Measurements from ENCODE around the gene SLC6A17.

DNA sequence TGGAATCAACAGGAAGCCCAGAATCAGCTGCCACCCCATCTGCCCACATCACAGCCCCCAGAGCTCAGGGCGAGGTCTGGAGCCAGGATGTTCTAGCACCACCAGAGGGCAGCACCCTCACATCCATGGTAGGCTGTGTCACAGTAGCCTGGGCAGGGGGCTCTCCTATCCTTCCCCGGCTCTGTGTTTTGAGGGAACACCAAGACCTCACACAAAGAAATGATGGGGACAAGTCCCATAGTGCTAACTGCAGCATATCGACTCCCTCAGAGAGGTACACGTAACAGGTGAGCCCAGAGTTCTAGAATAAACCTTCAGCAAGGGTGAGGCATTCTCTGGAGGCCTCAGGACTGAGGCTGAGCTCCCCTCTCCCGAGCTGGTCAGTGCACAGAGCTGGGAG is 57.5 kb downstream of the SLC6A17 start:
- TF ChIP-seq, protein P1, sequence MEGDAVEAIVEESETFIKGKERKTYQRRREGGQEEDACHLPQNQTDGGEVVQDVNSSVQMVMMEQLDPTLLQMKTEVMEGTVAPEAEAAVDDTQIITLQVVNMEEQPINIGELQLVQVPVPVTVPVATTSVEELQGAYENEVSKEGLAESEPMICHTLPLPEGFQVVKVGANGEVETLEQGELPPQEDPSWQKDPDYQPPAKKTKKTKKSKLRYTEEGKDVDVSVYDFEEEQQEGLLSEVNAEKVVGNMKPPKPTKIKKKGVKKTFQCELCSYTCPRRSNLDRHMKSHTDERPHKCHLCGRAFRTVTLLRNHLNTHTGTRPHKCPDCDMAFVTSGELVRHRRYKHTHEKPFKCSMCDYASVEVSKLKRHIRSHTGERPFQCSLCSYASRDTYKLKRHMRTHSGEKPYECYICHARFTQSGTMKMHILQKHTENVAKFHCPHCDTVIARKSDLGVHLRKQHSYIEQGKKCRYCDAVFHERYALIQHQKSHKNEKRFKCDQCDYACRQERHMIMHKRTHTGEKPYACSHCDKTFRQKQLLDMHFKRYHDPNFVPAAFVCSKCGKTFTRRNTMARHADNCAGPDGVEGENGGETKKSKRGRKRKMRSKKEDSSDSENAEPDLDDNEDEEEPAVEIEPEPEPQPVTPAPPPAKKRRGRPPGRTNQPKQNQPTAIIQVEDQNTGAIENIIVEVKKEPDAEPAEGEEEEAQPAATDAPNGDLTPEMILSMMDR (conservative IDR thresholded peaks at IDR 0.05 in 1 of 2, IDR thresholded peaks at IDR 0.05 in 1 of 2; ENCODE audit: extremely low read depth in 1 of 2, insufficient read depth in 1 of 2, low read depth in 1 of 2, low read length in 2 of 2): peak; percentile 74 to 97
- no peak for TF ChIP-seq EZH2 (IDR thresholded peaks at IDR 0.05; ENCODE audit: borderline replicate concordance, low read length)
